CD14-positive monocyte (primary cell): ENCODE results near the gene ELAVL1. TPM values are rescaled to one million over a fixed set of nuclear protein-coding genes. Genes with fewer than 3 reads are reported as not detected.

ENCODE experiments used
- DNase-seq, 3 donors: peaks; one replicate each; pipeline ENCODE4 v3.0.0-alpha.2; 2011 to 2022
- H2AFZ ChIP-seq: 2 replicates; pipeline ENCODE4 v1.6.0; 2012; ENCODE audit warnings: mild to moderate bottlenecking, low read depth, low read length, inconsistent platforms; ENCODE audit not compliant: insufficient read depth, poor library complexity, severe bottlenecking
- H3K27ac ChIP-seq, 2 donors: 1 replicate in 1 of 2; 2 replicates in 1 of 2; pipeline ENCODE4 v1.5.1; 2012 to 2013; ENCODE audit warnings: low read length in 2 of 2, control low read depth in 1 of 2, inconsistent platforms in 1 of 2, low read depth in 1 of 2, mild to moderate bottlenecking in 1 of 2
- H3K27me3 ChIP-seq, 2 donors: one replicate each; pipeline versions ENCODE4 v1.6.0 to v1.6.1; 2011 to 2013; ENCODE audit warnings: low read length in 2 of 2; ENCODE audit not compliant: control insufficient read depth in 2 of 2, insufficient read depth in 2 of 2
- H3K36me3 ChIP-seq, 2 donors: replicated peaks in 1 of 2; 1 replicate in 1 of 2; 2 replicates in 1 of 2; pipeline versions ENCODE4 v1.5.1 to v1.6.1; 2012 to 2013; ENCODE audit warnings: low read length in 2 of 2, control low read depth in 1 of 2, inconsistent platforms in 1 of 2, mild to moderate bottlenecking in 1 of 2; ENCODE audit not compliant: insufficient read depth in 2 of 2, control insufficient read depth in 1 of 2
- H3K4me1 ChIP-seq, 2 donors: 1 replicate in 1 of 2; 2 replicates in 1 of 2; pipeline versions ENCODE4 v1.5.1 to v1.6.1; 2012 to 2013; ENCODE audit warnings: low read length in 2 of 2, control low read depth in 1 of 2, inconsistent platforms in 1 of 2, mild to moderate bottlenecking in 1 of 2, moderate library complexity in 1 of 2; ENCODE audit not compliant: insufficient read depth in 2 of 2, control insufficient read depth in 1 of 2
- H3K4me2 ChIP-seq: replicated peaks from 2 replicates; pipeline ENCODE3; 2012; ENCODE audit warnings: low read length, moderate library complexity, mild to moderate bottlenecking; ENCODE audit not compliant: poor library complexity, severe bottlenecking; ENCODE audit errors: extremely low read depth
- H3K4me3 ChIP-seq, 3 experiments: fragments of 200-600 bp in 1 of 3; sonication (generic) in 1 of 3; replicated peaks in 1 of 3; 1 replicate in 2 of 3; 2 replicates in 1 of 3; pipeline ENCODE4 v1.5.1; 2011 to 2013; ENCODE audit warnings: low read length in 3 of 3, mild to moderate bottlenecking in 3 of 3, control low read depth in 2 of 3, low read depth in 2 of 3, inconsistent platforms in 1 of 3, moderate library complexity in 1 of 3
- H3K79me2 ChIP-seq: 2 replicates; pipeline ENCODE4 v1.6.0; 2012; ENCODE audit warnings: mild to moderate bottlenecking, control low read depth, inconsistent platforms, low read length, moderate library complexity; ENCODE audit not compliant: insufficient read depth
- H3K9ac ChIP-seq: 2 replicates; pipeline ENCODE4 v1.6.0; 2017; ENCODE audit warnings: low read length, mild to moderate bottlenecking; ENCODE audit not compliant: insufficient read depth, poor library complexity, severe bottlenecking
- H3K9me3 ChIP-seq, 2 donors: replicated peaks in 1 of 2; 1 replicate in 1 of 2; 2 replicates in 1 of 2; pipeline versions ENCODE4 v1.5.1 to v1.6.1; 2012 to 2013; ENCODE audit warnings: low read length in 2 of 2, control low read depth in 1 of 2; ENCODE audit not compliant: control insufficient read depth in 1 of 2, insufficient read depth in 1 of 2
- H4K20me1 ChIP-seq: 2 replicates; pipeline ENCODE4 v1.6.0; 2012; ENCODE audit warnings: mild to moderate bottlenecking, low read length, control low read depth, moderate library complexity; ENCODE audit not compliant: insufficient read depth
- H3K27ac Mint-ChIP-seq, 7 donors: one replicate each; pipeline ENCODE4 v1.8.0; 2020; ENCODE audit warnings: mild to moderate bottlenecking in 7 of 7, mixed read lengths in 7 of 7, moderate library complexity in 6 of 7, inconsistent platforms in 2 of 7
- H3K27me3 Mint-ChIP-seq, 3 donors: one replicate each; pipeline ENCODE4 v1.8.0; 2021 to 2022; ENCODE audit warnings: low read depth in 3 of 3, mild to moderate bottlenecking in 3 of 3, mixed read lengths in 3 of 3, moderate library complexity in 3 of 3, inconsistent platforms in 1 of 3
- H3K36me3 Mint-ChIP-seq, 2 donors: one replicate each; pipeline ENCODE4 v1.8.0; 2020; ENCODE audit warnings: mixed read lengths in 2 of 2, inconsistent platforms in 1 of 2, mild to moderate bottlenecking in 1 of 2
- H3K4me1 Mint-ChIP-seq: one replicate; pipeline ENCODE4 v1.8.0; 2020; ENCODE audit warnings: mild to moderate bottlenecking, mixed read lengths
- H3K4me3 Mint-ChIP-seq, 2 donors: one replicate each; pipeline ENCODE4 v1.8.0; 2020; ENCODE audit warnings: mild to moderate bottlenecking in 2 of 2, mixed read lengths in 2 of 2, moderate library complexity in 1 of 2
- H3K9me3 Mint-ChIP-seq, 7 donors: one replicate each; pipeline ENCODE4 v1.8.0; 2020 to 2022; ENCODE audit warnings: mixed read lengths in 7 of 7, mild to moderate bottlenecking in 6 of 7, moderate library complexity in 6 of 7, inconsistent platforms in 2 of 7
- WGBS: methylation state at CpG from one replicate; pipeline ENCODE4 v1.1.5; 2013; ENCODE audit warnings: missing lambda C conversion rate; ENCODE audit not compliant: insufficient coverage; 5-methylcytosine and 5-hydroxymethylcytosine counted together
- intact Hi-C, 2 donors: fragments of 100-400 bp; cut with micrococcal nuclease; formaldehyde crosslinking; loops; one replicate each; pipeline versions ENCODE4 v1.15.0 to v1.15.1; 2023
- polyA plus RNA-seq, 3 donors: library from polyadenylated mRNA; depleted of rRNA in 1 of 3; unstranded in 2 of 3; stranded (reverse) in 1 of 3; fragments of 300-500 nt in 2 of 3; fragments of >200 nt in 1 of 3; fragmentation: Illumina TruSeq in 2 of 3; gene quantifications; 1 replicate in 2 of 3; 2 replicates in 1 of 3; pipeline ENCODE4 v1.2.3, GENCODE V29; 2012 to 2021
- TF ChIP-seq, protein P1 (sequence below): fragments of 200-600 bp; IDR thresholded peaks from one replicate; pipeline ENCODE4 v1.8.0; 2022; ENCODE audit warnings: antibody characterized with exemption, mild to moderate bottlenecking

The ELAVL1 gene
- polyA plus RNA-seq, 3 donors, result 25.1 to 31.1 (median 30.7) TPM

DNA sequence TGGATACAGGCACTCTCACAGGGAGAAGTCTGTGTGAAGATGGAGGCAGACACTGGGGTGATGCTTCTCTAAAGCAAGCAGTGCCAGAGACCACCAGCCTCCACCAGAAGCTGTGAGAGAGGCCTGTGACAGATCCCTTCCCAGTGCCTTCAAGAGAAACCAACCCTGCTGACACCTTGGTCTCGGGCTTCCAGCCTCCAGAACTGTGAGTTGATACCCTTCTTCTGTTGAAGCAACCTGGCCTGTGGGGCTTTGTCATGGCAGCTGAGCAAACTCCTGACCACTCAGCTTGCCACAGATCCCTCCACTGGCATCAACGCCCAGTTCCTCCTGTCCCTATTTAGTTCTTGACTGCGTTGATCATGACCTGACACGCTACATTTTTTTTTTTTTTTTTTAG is 29.0 kb downstream of the ELAVL1 start:
- intact Hi-C loops, result no loop called here

DNA sequence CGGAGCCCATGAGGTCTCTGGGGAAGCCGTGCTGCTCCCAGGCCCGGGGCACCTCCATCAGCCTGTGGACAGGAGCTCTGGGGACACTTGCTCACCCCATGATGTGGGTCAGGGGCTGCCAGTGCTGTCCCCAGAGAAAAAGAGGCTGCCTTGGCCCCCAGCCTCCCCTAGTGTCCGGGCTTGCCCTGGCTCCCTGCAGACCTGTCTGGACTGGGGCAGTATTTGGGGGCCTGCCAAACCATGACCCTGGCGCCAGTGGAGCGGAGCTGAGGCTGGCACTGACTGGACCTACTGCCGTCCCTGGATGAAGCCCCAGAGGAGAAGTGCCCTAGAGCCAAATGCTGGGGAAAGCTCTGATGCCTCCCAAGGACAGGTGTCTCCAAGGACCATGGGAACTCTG is 30.4 kb downstream of the ELAVL1 start:
- Histone ChIP-seq H3K9ac (no peak overlapping the region), H3K4me2 (no peak overlapping the region), H2AFZ (no peak overlapping the region), H3K36me3 (peaks cover 70 to 84% of the 10 kb centered on the region in 2 donors), H3K4me3 (no peak overlapping the region), H3K79me2 (no peaks in the 10 kb centered on the region), H4K20me1 (peaks cover 28% of the 10 kb centered on the region), H3K27ac (no peak overlapping the region), H3K9me3 (no peaks in the 10 kb centered on the region), H3K27me3 (no peaks in the 10 kb centered on the region), H3K4me1 (no peaks in the 10 kb centered on the region)
- Mint-ChIP-seq H3K4me1 (no peaks in the 10 kb centered on the region), H3K4me3 (no peak overlapping the region), H3K27ac (peak overlapping the region in 2 of 7 donors; percentile 25 to 36), H3K36me3 (peaks cover 45 to 85% of the 10 kb centered on the region in 2 donors), H3K9me3 (no peaks in the 10 kb centered on the region), H3K27me3 (peaks cover 0 to 1% (median 0%) of the 10 kb centered on the region in 3 donors)
- TF ChIP-seq, protein P1, sequence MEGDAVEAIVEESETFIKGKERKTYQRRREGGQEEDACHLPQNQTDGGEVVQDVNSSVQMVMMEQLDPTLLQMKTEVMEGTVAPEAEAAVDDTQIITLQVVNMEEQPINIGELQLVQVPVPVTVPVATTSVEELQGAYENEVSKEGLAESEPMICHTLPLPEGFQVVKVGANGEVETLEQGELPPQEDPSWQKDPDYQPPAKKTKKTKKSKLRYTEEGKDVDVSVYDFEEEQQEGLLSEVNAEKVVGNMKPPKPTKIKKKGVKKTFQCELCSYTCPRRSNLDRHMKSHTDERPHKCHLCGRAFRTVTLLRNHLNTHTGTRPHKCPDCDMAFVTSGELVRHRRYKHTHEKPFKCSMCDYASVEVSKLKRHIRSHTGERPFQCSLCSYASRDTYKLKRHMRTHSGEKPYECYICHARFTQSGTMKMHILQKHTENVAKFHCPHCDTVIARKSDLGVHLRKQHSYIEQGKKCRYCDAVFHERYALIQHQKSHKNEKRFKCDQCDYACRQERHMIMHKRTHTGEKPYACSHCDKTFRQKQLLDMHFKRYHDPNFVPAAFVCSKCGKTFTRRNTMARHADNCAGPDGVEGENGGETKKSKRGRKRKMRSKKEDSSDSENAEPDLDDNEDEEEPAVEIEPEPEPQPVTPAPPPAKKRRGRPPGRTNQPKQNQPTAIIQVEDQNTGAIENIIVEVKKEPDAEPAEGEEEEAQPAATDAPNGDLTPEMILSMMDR, result no peak
- DNase-seq, result no peak
- intact Hi-C loops, result no loop called here
- 100% methylated on average over 5 of the region's 7 CpGs for WGBS

More for the DNA sequence above, 29.0 kb downstream of the ELAVL1 start:
- WGBS, result 88% methylated on average over 1 of the region's 4 CpGs
- no peak overlapping the region for H3K4me3 Mint-ChIP-seq
- Histone ChIP-seq H3K27me3 (no peaks in the 10 kb centered on the region), H3K4me3 (no peak overlapping the region), H3K36me3 (peaks cover 79 to 93% of the 10 kb centered on the region in 2 donors), H3K4me2 (no peak overlapping the region), H3K9me3 (no peaks in the 10 kb centered on the region), H3K79me2 (no peaks in the 10 kb centered on the region), H3K9ac (no peak overlapping the region), H4K20me1 (peaks cover 22% of the 10 kb centered on the region), H2AFZ (no peak overlapping the region), H3K4me1 (no peaks in the 10 kb centered on the region), H3K27ac (no peak overlapping the region)
- H3K27ac Mint-ChIP-seq, result no peak overlapping the region
- peaks cover 0 to 1% (median 0%) of the 10 kb centered on the region in 3 donors for H3K27me3 Mint-ChIP-seq
- H3K36me3 Mint-ChIP-seq, result peaks cover 57 to 88% of the 10 kb centered on the region in 2 donors
- H3K9me3 Mint-ChIP-seq, result no peaks in the 10 kb centered on the region
- TF ChIP-seq, protein P1, result no peak
- H3K4me1 Mint-ChIP-seq, result no peaks in the 10 kb centered on the region
- no peak for DNase-seq
